Thoracic aorta (tissue), 2 donors: ENCODE results near the gene SMCO2. TPM values are rescaled to one million over a fixed set of nuclear protein-coding genes. Genes with fewer than 3 reads are reported as not detected.

Source experiments
- ATAC-seq: fragments of 150-250 bp; one replicate; pipeline ENCODE4 v1.8.0; 2017; ENCODE audit warnings: low read depth; ENCODE audit not compliant: insufficient number of reproducible peaks, low FRiP score
- DNase-seq: peaks from one replicate; pipeline ENCODE4 v3.0.0-alpha.2; 2020; ENCODE audit warnings: low spot score
- H3K27ac ChIP-seq, 2 donors: fragments of 200-600 bp; sonication (generic); 1 replicate in 1 of 2; 2 replicates in 1 of 2; pipeline ENCODE4 v1.5.1; 2016; ENCODE audit warnings: mild to moderate bottlenecking in 2 of 2, moderate library complexity in 2 of 2
- H3K27me3 ChIP-seq: fragments of 200-600 bp; sonication (generic); replicated peaks from 2 replicates; pipeline ENCODE4 v1.6.0; 2016; ENCODE audit warnings: mild to moderate bottlenecking; ENCODE audit not compliant: insufficient read depth
- H3K36me3 ChIP-seq: fragments of 200-600 bp; sonication (generic); one replicate; pipeline ENCODE4 v1.5.1; 2016
- H3K4me1 ChIP-seq, 2 donors: fragments of 200-600 bp; sonication (generic); 1 replicate in 1 of 2; 2 replicates in 1 of 2; pipeline versions ENCODE4 v1.5.1 to v1.6.0; 2016; ENCODE audit warnings: low read depth in 2 of 2, mild to moderate bottlenecking in 1 of 2; ENCODE audit not compliant: control insufficient read depth in 1 of 2
- H3K4me3 ChIP-seq: fragments of 200-600 bp; sonication (generic); 2 replicates; pipeline ENCODE4 v1.5.1; 2016; ENCODE audit warnings: mild to moderate bottlenecking
- H3K9me3 ChIP-seq: fragments of 200-600 bp; sonication (generic); 2 replicates; pipeline ENCODE4 v1.5.1; 2016
- total RNA-seq, 2 donors: library from RNA; depleted of rRNA; stranded (reverse); fragments of >200 nt; gene quantifications; one replicate each; pipeline versions ENCODE4 v1.1.0 to v1.2.3, GENCODE V29; 2016
- TF ChIP-seq, protein P1 (sequence below): fragments of 200-600 bp; sonication (generic); IDR thresholded peaks from one replicate; pipeline ENCODE4 v1.5.1; 2019; ENCODE audit warnings: antibody characterized with exemption

The SMCO2 gene
- total RNA-seq, 2 donors from 2014 or later, result not detected

GRCh38 chr12:27551172-27551840 is 104.8 kb downstream of the SMCO2 start:
- Histone ChIP-seq H3K36me3 (no peaks in the 10 kb centered on the region), H3K27me3 (no peaks in the 10 kb centered on the region), H3K4me1 (peaks cover 60 to 95% of the 10 kb centered on the region in 2 donors), H3K4me3 (no peak overlapping the region), H3K9me3 (no peaks in the 10 kb centered on the region), H3K27ac (peak overlapping the region; percentile 20 to 75)
- DNase-seq, result no peak
- TF ChIP-seq, protein P1, sequence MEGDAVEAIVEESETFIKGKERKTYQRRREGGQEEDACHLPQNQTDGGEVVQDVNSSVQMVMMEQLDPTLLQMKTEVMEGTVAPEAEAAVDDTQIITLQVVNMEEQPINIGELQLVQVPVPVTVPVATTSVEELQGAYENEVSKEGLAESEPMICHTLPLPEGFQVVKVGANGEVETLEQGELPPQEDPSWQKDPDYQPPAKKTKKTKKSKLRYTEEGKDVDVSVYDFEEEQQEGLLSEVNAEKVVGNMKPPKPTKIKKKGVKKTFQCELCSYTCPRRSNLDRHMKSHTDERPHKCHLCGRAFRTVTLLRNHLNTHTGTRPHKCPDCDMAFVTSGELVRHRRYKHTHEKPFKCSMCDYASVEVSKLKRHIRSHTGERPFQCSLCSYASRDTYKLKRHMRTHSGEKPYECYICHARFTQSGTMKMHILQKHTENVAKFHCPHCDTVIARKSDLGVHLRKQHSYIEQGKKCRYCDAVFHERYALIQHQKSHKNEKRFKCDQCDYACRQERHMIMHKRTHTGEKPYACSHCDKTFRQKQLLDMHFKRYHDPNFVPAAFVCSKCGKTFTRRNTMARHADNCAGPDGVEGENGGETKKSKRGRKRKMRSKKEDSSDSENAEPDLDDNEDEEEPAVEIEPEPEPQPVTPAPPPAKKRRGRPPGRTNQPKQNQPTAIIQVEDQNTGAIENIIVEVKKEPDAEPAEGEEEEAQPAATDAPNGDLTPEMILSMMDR, result no peak
- no peak for ATAC-seq

Other genes starting within 250 kb of the SMCO2 start
- 100 to 1,000 TPM; 216 to 227 TPM for gene STK38L, start 202.4 kb upstream of the SMCO2 start, total RNA-seq
- gene BMAL2, start 113.9 kb upstream of the SMCO2 start, total RNA-seq, result 10 to 100 TPM in 1 of 2 donors, 1 to 10 TPM in 1; 5.8 to 11.1 TPM
- gene PPFIBP1, start 77.5 kb downstream of the SMCO2 start, total RNA-seq, result 100 to 1,000 TPM; 103 to 232 TPM
- 1 to 10 TPM; 5.6 to 8.3 TPM for gene REP15, start 249.7 kb downstream of the SMCO2 start, total RNA-seq